GM18868 (cell line): ENCODE data around the gene ANXA8L1.
"Not testable (repeated sequence)": the region's sequence is repeated elsewhere in the genome, so short reads cannot be mapped to it uniquely, and the experiment has no call there.

Experiments
- ATAC-seq: cut with Tn5 transposase; IDR thresholded peaks from one replicate; pipeline ENCODE4 v1.9.1; 2021; ENCODE audit warnings: mild to moderate bottlenecking, moderate library complexity; ENCODE audit not compliant: unreplicated experiment

ANXA8L1 gene, protein sequence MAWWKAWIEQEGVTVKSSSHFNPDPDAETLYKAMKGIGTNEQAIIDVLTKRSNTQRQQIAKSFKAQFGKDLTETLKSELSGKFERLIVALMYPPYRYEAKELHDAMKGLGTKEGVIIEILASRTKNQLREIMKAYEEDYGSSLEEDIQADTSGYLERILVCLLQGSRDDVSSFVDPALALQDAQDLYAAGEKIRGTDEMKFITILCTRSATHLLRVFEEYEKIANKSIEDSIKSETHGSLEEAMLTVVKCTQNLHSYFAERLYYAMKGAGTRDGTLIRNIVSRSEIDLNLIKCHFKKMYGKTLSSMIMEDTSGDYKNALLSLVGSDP

DNA sequence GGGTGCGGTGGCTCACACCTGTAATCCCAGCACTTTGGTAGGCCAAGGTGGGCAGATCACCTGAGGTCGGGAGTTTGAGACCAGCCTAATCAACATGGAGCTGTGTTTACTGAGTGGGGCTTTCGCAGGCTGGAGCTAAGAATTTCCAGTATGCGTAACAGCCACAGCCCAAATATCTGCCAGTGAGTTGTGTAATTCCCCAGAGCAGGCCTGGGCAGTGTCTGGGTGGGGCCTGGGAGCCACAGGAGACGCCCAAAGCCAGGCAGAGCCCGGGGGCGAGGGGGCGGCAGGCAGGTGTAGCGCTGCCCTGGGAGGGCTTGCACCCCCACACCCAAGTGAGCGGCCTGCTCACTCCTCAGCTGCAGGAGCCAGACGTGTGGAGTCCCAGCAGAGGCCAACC, at the start of gene ANXA8L1:
Gene ANXA8L1 (plus strand): TSS at position 371 of the 400 bp plus-strand sequence. CDS start 76 bp downstream, outside the sequence.
- ATAC-seq, result not testable (repeated sequence)

DNA sequence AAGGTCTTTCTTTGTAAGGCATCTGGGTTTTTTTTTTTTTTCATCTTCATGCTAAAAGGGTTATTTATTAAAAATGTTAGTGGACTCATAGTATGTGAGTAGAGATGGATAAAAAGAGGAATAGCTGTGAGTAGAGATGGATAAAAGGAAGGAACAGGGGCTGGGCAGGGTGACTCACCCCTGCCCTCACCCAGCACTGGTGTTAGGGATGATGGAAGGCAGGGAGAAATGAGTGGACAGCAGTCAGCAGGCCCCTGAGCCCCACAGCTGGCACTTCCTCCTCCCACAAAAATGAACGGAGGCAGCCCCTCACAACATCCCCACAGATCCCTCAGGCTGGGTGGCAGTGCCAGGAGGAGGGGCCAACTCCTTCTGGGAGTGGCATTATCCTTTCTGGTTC, 49.5 kb upstream of the ANXA8L1 start:
- no peak for ATAC-seq

DNA sequence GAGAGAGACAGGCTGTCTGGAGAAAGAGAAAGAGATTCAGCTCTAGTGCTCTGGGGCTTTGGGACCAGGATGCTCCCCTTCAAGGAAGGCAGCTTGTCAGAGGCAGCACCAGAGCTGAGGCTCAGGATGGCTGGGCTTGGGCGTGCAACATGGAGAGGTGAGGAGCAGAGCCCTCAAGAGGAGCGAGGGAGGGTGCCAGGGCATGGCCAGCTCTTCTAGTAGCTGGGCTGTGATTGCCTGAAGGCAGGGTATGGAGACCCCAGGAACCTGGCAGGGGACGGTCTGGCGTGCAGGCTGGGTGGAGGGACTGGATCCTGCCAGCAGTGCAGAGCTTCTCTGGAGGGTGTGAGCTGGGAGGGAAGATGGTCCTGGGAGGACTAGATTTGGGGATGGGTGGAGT, 48.6 kb upstream of the ANXA8L1 start:
- ATAC-seq, result no peak

DNA sequence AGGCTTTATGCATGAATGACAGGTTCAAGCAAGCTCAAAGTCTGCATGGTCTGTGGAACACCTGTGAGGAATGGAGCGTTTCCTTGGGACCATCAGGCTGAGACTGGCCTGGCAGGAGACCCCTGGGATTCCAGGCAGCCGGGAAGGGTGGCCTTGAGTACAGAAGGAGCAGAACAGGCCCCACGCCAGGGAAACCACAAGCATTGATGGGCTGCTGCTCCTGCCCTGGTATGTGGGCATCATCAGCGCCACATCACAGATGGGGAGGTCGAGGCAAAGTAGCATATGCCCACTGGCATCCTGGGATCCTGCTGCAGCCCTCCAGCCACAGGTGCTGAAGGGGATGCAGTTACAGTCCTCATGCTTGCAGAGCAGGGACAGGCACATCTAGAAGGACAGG, 47.9 kb upstream of the ANXA8L1 start:
- no peak for ATAC-seq

DNA sequence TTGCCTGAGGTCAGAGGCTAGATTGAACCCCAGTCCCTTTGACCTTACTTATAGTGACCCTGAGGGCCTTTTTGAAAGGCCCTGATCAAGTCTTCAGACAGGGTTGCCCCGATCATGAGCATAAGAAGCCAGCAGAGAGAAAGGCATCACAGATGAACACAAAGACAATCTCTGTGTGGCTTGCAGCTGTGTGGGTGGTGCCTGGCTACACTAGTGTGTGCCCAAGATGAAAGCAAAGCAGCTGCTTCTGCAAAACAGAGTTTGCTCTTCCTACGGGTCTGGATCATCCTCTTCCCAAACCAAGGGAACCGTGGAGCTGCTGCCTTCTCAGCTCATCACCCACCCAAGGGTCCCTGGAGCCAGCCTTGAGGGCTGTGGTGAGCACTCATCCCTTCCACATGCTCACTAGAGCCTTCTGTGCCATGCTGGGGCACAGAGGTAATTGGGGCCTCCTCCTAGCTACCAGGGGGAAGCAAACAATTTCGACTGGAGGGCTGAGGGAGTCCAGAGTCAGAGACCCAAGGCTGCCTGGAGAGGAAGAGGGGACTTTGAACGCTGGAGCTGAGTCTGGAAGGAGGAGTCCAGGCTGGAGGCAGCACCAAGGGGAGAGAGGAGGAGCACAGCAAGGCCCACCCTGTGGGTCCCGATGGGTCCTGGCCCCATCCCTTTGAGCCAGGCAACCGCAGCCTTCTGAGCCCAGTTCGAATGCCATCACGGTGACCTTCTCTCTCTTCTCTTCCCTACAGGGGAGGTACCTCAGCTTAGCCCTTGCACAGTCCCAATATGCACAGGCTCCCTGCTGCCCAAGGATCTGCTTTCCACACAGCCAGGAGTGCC, 46.5 kb upstream of the ANXA8L1 start:
- no peak for ATAC-seq

DNA sequence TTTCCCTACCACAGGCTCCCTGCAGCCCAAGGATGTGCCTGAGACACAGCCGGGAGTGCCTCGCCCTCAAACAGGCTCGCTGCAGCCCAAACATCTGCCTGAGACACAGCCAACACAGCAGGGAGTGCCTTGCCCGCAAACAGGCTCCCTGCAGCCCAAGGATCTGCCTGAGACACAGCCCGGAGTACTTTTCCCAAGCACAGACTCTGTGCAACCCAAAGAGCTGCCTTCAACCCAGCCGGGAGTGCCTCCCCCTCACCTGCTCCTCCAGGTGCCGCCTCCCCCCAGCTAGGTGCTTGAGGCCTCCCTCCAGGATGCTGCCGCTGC, 45.9 kb upstream of the ANXA8L1 start:
- ATAC-seq, result no peak

DNA sequence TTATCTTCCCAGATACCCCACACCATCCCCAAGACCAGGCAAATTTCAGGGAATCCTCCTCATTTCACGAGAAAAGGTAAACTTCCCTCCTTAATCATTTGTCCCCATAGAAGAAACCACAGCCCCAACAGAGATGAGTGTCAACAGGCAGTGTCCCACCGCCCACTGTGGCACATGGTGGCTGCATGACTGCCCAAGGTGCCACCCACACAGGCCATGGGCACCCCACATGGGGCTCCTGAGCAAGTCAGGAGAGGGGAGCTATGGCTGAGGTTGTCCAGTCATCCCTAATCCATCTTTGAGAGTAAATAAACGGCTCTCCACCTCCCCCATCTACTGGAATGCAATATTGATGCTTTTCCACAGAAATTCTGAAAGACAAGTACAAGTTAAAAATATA, 44.7 kb upstream of the ANXA8L1 start:
- ATAC-seq, result no peak

DNA sequence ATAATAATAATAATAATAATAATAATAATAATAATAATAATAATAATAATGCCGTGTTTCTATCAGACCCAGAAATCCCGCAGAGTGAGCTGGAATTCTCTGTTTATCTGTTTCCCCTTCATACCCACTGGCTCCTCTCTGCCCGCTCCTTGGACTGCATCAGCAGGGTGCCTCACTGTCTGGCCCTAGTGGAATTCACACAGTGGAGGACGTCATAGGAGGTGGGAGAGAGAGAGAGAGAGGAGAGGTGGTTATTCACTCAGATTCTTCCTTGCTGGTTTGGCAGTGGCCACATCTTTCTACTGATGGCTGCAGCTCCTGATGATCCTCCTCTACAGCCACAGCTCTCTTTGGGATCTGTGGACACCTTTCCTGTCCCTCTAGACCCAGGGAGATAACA, 10.1 kb upstream of the ANXA8L1 start:
- ATAC-seq, result not testable (repeated sequence)

DNA sequence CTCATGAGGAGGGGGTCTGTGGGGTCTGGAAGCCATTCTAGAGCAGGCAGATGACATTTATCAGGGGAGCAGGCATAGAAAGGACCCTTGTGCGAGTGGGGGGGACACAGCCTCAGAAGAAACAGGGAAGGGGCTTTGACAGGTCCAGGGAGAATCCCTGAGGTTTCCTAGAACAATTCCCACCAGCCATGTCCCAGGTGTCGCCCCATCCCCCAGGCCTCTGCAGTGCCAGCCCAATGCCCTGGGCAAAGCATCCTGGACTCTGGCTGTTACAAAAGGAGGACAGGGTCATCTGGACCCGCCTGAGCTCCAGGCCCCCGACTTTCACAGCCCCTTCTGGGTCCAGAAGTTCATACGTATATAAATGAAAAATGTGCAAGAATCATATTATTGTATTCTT, 8.4 kb upstream of the ANXA8L1 start:
- ATAC-seq, result not testable (repeated sequence)

DNA sequence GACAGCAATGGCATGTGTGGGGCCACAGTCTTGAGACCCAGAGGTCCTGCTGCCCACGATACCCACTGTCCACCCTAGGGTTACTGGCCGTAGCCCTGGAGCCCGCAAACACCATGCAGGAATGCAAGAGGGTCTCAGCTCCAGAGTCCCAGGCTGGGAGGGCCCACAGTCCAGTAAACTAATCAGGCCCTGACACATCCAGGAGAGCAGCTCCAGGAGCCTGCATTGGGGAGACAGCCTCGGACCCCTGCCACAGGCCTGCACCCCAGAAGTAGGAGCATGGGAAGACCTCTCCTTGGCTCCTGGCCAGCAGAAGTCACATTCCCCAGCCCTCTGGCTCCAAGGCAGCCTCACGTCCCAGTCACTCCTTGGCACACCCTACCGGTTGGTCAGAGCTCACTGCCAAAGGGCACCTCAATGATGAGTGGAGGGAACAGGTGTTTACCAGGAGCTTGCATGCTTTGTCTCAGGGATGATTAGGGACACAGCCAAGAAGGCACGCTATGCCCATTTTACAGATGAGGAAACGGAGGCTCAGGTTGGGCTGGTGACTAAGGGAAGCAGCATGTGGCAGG, 7.8 kb upstream of the ANXA8L1 start:
- not testable (repeated sequence) for ATAC-seq

DNA sequence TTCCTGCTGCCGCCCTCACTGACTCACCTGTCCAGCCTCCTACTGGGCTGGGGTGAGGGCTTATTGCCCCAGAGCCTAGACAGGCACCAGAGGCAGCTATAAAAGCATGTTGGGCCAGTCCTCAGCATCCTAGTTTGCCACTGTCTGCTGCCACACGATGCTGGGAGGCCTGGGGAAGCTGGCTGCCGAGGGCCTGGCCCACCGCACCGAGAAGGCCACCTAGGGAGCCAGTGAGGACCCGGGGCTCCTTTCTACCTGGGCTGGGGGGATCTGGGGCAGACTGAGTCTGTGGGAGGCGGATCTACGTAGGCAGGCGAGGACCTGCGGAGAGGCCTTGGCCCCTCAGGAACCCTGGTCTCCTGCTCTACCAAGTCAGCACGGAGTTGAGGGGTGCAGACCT, 6.6 kb upstream of the ANXA8L1 start:
- not testable (repeated sequence) for ATAC-seq

DNA sequence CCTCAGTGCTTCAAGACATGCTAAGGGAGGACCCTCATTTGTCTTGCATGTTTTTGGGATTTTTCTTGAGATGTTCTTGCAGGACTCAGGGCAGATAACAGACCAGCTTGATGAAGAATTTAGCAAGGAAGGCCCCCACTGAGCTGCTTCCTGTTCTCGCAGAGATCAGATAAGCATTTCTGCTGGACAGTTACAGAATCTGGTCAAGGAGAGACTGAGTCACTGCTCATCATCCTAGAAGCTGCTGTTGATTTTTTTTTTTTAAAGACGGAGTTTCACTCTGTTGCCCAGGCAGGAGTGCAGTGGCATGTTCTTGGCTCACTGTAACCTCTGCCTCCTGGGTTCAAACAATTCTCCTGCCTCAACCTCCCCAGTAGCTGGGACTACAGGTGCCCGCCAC, 1.2 kb upstream of the ANXA8L1 start:
- ATAC-seq, result not testable (repeated sequence)

DNA sequence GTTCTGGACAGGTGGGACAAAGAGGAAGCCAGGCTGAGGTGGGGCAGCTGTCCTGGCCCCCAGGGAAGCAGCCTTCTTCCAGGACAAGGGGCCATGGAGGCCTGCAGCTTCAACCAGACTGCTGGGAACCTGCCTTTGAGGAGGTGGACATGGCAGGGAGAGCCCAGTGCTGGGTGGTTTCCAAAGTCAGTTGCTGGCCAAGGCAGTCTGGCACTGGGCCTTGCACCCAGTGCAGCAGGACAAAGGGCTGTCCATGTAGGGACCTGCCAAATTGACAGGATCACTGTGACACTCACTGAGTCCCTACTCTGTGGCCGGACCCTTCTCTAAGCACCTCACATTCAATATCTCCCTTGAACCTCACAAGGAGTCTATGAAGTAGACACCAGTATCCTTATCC, 1.4 kb downstream of the ANXA8L1 start:
- ATAC-seq, result not testable (repeated sequence)

DNA sequence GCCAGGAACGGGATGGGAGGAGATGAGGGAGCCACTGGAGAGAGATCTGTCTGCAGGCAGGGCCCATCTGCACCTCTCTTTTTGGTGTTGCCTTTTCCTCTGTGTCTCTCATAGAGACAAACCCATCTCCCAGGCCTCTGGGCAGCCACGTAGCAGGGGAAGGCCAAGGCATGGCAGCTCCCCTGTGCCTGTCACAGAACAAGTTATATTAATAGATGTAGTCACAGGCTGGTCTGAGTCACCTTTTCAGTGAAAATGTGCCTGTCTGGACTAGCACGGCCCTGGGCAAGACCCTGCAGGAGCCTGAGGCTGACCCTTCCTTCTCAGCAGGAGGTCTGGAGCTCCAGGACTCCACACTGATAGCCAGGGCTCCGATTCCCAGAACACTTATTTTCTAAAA, 2.1 kb downstream of the ANXA8L1 start:
- not testable (repeated sequence) for ATAC-seq

DNA sequence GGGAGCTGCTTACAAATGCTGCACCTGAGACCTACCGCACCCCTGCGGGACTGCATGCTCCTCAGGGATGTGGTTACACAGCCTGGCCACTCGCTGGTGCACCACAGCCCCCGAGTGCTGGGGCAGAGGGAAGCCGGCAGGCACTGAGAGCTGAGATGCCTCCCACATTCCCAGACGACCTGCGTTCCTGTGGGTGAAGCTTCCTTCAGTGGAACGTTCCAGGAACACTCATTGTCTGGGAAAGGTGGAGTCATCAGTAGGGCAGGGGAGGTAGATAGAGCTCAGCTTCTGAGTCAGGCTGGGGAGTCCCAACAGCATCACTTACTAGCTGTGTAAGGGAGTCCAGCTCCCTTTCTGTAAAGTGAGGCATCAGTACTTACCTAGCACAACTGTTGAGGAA, 2.5 kb downstream of the ANXA8L1 start:
- ATAC-seq, result not testable (repeated sequence)

DNA sequence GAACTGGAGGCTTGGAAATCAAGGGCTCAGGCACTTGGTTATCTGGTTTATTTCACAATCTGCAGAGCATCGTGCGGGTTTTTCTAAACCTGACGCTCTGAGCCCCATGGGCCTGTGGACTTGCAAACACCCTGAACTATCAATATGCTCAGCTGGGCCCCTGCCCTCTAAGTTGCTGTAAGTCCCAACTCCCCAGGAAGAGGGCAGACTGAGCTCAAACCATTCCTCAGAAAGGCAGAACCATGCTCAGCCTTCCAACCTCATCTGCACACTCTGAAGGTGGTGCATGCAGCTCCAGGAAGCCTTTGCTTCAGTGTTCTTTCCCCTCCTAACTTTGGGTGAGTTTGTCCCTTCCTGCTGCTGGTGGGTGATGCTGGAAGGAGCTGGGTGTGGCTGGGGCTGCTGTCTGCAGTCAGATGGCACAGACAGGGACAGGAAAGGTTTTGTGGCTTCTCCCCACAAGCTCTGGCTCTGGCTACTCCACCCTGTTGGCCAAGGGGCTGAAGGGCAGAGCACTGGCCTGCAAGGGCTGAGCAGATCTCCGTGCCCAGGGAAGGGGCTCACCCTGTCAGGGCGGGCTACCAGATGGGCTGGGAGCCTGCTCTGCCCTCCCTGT, 3.8 kb downstream of the ANXA8L1 start:
- not testable (repeated sequence) for ATAC-seq

DNA sequence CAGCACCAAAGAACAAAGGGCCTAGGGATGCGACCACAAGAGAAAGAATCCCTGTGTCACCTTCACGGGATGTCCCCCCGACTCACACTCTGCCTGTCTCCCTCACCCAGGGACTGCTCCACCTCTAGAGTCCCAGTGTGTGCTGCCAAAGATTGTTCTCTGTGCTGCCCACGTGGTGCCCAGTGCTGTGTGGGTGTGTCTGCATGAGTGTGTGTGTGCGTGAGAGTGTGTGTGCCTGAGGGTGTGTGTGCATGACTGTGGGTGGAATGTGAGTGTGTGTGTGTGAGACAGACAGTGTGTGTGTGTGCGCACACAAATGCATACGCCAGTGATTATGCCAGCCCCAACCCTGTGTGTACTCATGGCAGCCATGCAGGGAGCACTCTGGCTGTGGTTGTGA, 10.3 kb downstream of the ANXA8L1 start:
- ATAC-seq, result not testable (repeated sequence)

DNA sequence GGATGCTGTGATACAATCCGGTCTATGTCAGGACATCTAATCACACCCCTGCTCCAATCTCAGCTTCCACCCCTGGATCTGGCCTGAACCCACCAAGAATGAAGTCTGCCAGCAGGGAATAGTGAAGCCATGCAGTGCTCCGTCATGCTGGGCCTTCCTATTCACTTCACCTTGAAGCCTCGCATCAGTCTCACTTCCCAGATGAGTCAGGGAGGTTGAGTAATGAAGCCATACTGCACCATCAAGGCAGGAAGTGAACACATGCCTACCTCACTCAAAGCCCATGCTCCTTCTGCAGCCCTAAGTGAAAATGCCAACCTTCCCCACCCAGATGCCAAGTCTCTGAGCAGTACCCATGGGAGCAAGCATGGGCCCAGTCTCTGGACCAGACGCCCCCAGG, 11.1 kb downstream of the ANXA8L1 start:
- peak; percentile 86 for ATAC-seq

DNA sequence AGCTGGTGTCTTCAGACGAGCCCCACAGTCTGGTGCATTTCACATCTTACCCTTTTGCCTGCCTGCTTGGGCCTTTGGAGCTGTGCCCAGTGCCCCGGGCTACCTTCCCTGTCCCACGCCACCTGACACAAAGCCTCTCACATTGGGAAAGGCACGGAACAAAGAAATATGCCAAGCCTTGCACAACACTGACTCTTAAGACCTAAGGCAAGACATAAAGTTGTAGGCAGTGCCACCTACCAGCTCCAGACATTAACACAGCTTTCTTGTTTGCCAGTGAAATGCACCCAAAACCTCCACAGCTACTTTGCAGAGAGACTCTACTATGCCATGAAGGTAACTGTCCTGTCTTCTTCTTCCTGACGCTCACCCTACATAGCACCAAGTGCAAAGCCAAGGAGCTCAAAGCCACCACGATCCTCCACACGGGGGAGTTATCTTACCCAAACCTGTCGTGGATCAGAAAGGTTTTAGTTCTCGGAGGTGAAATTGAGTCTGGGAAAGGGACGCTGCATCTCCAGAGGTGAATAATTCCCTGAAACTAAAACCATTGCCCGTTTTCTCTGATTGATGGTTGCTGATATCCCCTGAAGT, 11.8 kb downstream of the ANXA8L1 start:
- not testable (repeated sequence) for ATAC-seq

DNA sequence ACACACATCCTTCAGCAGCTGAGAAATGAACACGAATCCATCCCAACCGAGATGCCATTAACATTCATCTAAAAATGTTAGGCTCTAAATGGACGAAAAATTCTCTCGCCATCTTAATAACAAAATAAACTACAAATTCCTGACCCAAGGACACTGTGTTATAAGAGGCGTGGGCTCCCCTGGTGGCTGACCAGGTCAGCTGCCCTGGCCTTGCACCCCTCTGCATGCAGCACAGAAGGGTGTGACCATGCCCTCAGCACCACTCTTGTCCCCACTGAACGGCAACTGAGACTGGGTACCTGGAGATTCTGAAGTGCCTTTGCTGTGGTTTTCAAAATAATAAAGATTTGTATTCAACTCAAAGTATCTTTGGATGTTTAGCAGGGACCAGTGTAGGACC, 15.8 kb downstream of the ANXA8L1 start:
- ATAC-seq, result not testable (repeated sequence)
